MCF 10A (cell line): ENCODE measurements around the gene IMMP2L. TPM values are rescaled to one million over a fixed set of nuclear protein-coding genes. Genes with fewer than 3 reads are reported as not detected.

Source experiments
- BruUV-seq: library from RNA; stranded (reverse); fragments of 400-500 nt; replicated peaks from 2 replicates; lab custom pipeline; 2021; lab: Mats Ljungman, UMichigan
- CTCF ChIA-PET: fragments of 300-600 bp; sonication (Branson Sonifier 250); formaldehyde crosslinking; extraction: SDS; loops from one replicate; lab custom pipeline; 2021; ENCODE audit warnings: antibody characterized with exemption, inconsistent platforms; lab: Yijun Ruan, JAX
- POLR2A ChIA-PET: fragments of 300-600, 350-650 bp; sonication (Branson Sonifier 250); formaldehyde crosslinking; extraction: SDS; loops from one replicate; lab custom pipeline; 2020; ENCODE audit warnings: antibody characterized with exemption, inconsistent platforms; lab: Yijun Ruan, JAX
- DNase-seq: peaks from one replicate; pipeline ENCODE4 v3.0.0-alpha.2; 2018; ENCODE audit not compliant: unreplicated experiment
- H3K27ac Mint-ChIP-seq: one replicate; pipeline ENCODE4 v1.8.0; 2022; ENCODE audit warnings: mild to moderate bottlenecking, low read depth, mixed read lengths; ENCODE audit not compliant: unreplicated experiment
- H3K27me3 Mint-ChIP-seq: one replicate; pipeline ENCODE4 v1.8.0; 2022; ENCODE audit warnings: mixed read lengths; ENCODE audit not compliant: insufficient read depth, unreplicated experiment
- H3K36me3 Mint-ChIP-seq: one replicate; pipeline ENCODE4 v1.8.0; 2022; ENCODE audit warnings: mild to moderate bottlenecking, moderate library complexity, mixed read lengths; ENCODE audit not compliant: insufficient read depth, unreplicated experiment
- H3K4me1 Mint-ChIP-seq: one replicate; pipeline ENCODE4 v1.8.0; 2022; ENCODE audit warnings: mixed read lengths; ENCODE audit not compliant: insufficient read depth, unreplicated experiment
- H3K4me3 Mint-ChIP-seq: one replicate; pipeline ENCODE4 v1.8.0; 2022; ENCODE audit warnings: mild to moderate bottlenecking, moderate library complexity, mixed read lengths; ENCODE audit not compliant: unreplicated experiment
- H3K9me3 Mint-ChIP-seq: one replicate; pipeline ENCODE4 v1.8.0; 2022; ENCODE audit warnings: mixed read lengths; ENCODE audit not compliant: unreplicated experiment
- CTCF ChIP-seq: fragments of 200-600 bp; IDR thresholded peaks from one replicate; pipeline ENCODE4 v1.8.0; 2022; ENCODE audit warnings: antibody characterized with exemption, mild to moderate bottlenecking; ENCODE audit not compliant: unreplicated experiment
- intact Hi-C: fragments of 100-400 bp; cut with micrococcal nuclease; formaldehyde crosslinking; loops from 2 replicates; pipeline ENCODE4 v1.14.1; 2022
- total RNA-seq: library from RNA; stranded (reverse); gene quantifications from 2 replicates; pipeline ENCODE4 v1.2.3, GENCODE V29; 2022

IMMP2L gene
- total RNA-seq, 1 experiment from 2014 or later: 23.7 TPM

- TF ChIP-seq CTCF: no peak
- intact Hi-C loops: no loop called here
- Mint-ChIP-seq H3K9me3 (no peaks in the 10 kb centered on the region), H3K4me1 (no peaks in the 10 kb centered on the region), H3K36me3 (no peaks in the 10 kb centered on the region), H3K27me3 (no peaks in the 10 kb centered on the region), H3K4me3 (no peak overlapping the region), H3K27ac (no peak overlapping the region)
- ChIA-PET POLR2A (no interaction called here), CTCF (no interaction called here)
- DNase-seq: no peak
- BruUV-seq: no TSS peak
Observed at GRCh38 chr7:110647266-110647665, 915.0 kb downstream of the IMMP2L start.

- DNase-seq: no peak
- ChIA-PET CTCF (interaction anchor here (0.7 kb wide), 1 partner anchor 260 kb away, joined by 3 read pairs; no protein-coding TSS in a partner anchor), POLR2A (no interaction called here)
- Mint-ChIP-seq H3K27me3 (no peaks in the 10 kb centered on the region), H3K4me3 (no peak overlapping the region), H3K4me1 (no peaks in the 10 kb centered on the region), H3K27ac (no peak overlapping the region), H3K9me3 (no peaks in the 10 kb centered on the region), H3K36me3 (no peaks in the 10 kb centered on the region)
- intact Hi-C loops: no loop called here
- no peak for TF ChIP-seq CTCF
- BruUV-seq: no TSS peak
Observed at GRCh38 chr7:110646804-110647203, 915.5 kb downstream of the IMMP2L start.

DNA sequence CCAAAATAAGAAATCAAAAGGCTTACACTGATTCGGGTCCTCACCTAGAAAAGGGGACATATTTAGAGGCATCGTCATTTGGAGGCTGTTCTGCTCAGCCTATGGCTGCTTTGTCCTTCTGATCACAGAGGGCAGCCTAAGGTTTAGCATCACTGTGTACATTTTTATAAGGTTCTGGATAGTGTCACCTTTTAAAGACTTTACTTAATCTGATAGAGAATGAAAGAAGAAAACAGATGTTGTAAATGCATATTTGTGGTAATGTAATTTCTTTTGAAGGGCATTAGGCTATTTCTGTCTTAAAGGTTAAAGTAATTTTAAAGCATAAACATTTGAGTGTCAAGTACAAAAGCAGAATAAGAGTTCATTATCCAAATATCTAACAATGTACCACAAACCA, 916.7 kb downstream of the IMMP2L start:
- TF ChIP-seq CTCF: no peak
- ChIA-PET POLR2A (no interaction called here), CTCF (no interaction called here)
- intact Hi-C loops: no loop called here
- Mint-ChIP-seq H3K4me1 (no peaks in the 10 kb centered on the region), H3K36me3 (no peaks in the 10 kb centered on the region), H3K27ac (no peak overlapping the region), H3K4me3 (no peak overlapping the region), H3K27me3 (no peaks in the 10 kb centered on the region), H3K9me3 (no peaks in the 10 kb centered on the region)
- no peak for DNase-seq
- BruUV-seq: no TSS peak

DNA sequence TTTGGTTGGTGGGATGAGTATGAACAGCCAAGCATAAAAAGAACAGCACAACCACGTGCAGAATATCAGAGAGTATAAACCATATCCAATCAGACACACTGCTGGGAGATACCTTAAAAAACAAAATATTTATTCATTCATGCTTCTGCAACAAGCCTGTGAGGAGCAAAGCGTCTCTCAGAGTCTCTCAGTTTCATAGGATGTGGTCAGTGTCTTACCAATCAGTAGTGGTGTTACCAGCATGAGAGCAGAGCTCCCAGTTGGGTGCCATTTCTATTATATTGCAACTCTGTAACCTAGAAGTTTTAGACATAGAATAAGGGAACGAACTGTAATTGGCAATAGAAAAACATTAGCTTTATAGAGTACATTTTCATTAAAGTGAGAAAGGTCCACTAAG, 917.2 kb downstream of the IMMP2L start:
- no peak overlapping the region for H3K4me3 Mint-ChIP-seq
- POLR2A ChIA-PET: no interaction called here
- CTCF ChIA-PET: no interaction called here
- no peak for DNase-seq
- BruUV-seq: no TSS peak
- H3K9me3 Mint-ChIP-seq: no peaks in the 10 kb centered on the region
- H3K36me3 Mint-ChIP-seq: no peaks in the 10 kb centered on the region
- H3K27ac Mint-ChIP-seq: no peak overlapping the region
- intact Hi-C loops: no loop called here
- no peaks in the 10 kb centered on the region for H3K4me1 Mint-ChIP-seq
- no peaks in the 10 kb centered on the region for H3K27me3 Mint-ChIP-seq
- TF ChIP-seq CTCF: no peak
